Pons (tissue), 1 donor: ENCODE data around the gene POC1A.
A peak's percentile ranks its signal among the peaks of the same experiment; 100 is the strongest.

ENCODE experiments used
- DNase-seq: peaks from one replicate; pipeline ENCODE4 v3.0.0-alpha.2; 2016; ENCODE audit warnings: low spot score

POC1A gene

DNA sequence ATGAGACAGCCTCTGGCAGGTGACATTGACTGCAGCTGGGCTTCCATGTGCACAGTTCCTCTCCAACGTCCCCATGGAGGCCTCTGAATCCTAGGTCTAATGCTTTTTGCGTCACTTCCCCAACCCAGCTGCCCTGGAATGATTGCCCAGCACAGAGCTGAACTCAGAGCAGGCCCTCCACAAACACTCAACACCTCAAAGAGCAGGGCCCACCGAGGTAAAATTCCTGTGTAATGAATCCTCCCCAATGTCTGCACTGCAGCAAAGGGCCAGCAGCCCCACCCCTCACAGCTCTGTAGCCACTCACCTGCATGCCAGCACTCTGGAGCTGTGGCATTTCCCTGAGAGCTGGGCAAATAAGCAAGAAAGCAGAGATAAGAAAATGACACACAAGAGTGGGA lies 55.2 kb downstream of the POC1A start:
- DNase-seq: no peak

DNA sequence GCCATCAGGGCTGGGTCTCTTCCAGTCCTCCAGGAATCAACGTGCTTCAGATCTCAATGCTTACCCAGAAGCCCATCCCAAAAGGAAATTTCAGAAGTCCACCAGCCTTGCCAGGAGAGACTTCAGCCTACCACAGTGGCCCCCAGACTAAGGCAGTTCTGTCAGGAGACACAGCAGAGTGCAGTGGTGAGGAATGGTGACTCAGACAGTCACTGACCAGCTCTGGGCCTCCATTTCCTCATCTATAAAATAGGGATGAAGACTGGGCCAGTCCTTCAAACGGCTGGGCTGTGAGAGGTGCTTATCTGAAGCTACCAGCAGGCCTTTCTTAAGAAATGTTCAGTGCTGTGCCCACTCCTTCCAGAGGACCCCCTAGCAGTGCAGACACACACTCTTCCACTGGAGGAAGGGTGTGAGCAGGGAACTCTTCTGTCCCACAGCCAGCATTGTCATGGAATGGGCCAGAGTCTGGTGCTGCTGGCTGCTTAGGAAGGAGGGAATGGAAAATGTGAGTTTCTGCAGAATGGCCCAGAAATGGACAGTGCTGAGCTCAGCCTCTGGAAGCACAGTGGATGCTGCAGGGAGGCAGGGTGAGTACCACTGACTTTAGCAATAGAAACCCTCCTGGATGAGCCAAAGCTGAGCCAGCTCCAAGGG lies 56.2 kb downstream of the POC1A start:
- no peak for DNase-seq

DNA sequence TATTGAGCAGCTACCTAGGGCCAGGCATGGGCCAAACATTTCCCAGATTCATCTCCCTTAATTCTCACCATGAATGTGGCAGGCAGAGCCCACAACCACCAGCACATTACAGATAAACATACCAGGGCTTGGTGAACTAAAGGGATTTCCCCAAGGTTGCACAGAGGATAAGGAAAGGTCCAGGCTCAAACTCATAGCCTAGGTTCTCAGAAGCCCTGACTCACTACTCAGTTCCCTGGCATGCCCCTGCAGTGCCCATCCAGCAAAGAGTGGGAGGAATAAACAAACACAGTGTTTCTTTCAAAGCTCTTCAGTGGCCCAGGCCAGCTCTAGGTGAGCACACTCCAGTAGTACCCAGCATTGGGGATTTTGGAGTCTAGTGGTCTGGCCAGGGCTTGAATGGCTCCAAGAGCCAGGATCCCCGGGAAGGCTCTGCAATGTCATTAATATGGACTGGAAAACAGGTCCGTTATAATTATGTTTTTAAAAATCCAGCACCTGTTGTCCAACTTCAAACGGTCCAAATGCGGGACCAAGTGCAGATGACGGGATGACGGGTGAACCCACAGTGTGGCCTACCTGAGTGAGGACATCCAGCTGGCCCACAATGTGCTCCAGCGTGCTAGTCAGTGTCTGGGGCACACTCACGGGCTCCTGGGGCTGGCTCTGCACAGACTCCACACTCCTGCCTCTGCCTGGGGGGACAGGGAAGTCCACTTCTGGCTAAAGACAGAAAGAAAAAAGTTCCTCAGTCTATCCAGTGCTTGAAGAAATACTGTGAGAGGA lies 58.0 kb downstream of the POC1A start:
- DNase-seq: no peak

DNA sequence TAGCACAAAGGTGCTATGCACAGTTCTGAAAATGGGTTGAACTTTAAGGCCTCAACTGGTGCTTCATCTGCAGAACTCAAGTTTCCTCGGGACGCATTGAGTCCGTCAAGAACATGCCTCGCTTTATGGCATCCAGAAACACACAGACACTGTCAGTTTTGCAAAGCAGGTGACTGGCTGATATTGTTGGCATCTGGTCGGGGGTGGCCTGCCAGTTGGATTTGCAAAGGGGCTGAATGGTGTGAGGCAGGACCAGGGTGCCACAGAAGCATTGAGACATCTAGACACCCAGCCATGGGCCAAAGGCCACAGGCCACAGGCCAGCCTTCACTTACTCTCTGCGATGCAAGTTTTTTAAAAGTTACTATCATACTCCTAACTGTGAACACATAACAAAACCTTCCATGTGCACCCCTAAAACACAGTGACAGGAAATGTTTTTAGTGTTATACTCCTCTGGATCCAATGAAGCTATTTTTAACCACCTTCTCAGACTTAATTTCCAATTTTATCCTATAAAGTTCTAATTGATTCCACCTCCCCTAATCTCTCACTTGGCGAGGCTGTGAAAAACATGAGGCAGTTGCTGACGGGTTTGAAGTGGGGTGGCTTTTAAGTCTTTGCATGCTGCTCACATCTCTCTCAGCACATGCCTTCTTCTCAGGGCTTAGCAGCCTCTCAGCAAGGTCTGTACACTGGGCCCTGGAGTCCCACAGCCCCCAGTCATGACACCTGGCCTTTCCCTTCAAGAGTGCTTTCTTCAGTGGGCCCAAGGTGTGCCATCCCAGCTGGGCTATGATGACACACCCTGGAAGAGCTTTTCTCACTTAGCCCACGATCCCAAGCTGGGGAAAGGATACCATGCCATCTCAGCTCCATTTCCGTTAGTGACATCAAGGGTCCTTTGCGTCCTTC lies 59.4 kb downstream of the POC1A start:
- DNase-seq: no peak

DNA sequence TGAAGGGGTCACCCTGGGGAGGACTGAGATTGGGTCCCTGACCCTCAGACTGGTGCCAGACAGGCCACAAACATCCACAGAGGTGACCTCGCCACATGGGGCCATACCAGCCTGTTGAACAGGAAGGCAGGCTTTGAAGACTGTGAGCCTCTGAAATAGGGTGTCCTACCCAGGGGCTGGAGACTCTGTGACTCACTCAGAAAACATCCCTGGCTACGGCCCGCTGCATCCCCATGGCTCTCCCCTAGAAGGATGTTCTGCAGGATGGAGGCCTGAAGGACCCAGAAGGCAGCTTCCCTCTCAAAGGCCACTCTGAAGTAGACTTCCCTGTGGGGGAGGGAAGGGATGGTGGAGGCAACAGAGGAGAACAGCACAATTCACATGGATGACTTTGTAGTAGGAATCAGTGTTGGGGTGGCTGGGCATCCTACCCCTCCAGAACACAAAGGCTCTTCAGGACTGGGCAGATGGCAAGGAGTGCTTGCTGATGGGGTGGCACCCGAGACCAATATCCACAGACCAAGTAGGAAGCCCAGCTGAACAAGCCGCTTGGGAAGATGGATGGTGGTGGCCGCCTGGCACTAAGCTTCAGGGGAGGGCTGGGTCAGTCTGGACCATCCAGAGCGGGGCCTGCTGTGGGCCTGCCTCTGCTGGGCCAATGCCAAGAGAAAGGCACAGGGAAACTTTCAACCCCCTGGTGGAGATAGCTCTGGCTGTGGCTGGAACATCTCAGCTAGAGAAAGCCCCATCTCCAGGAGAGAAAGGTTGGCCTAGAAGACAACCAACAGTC lies 60.3 kb downstream of the POC1A start:
- no peak for DNase-seq

DNA sequence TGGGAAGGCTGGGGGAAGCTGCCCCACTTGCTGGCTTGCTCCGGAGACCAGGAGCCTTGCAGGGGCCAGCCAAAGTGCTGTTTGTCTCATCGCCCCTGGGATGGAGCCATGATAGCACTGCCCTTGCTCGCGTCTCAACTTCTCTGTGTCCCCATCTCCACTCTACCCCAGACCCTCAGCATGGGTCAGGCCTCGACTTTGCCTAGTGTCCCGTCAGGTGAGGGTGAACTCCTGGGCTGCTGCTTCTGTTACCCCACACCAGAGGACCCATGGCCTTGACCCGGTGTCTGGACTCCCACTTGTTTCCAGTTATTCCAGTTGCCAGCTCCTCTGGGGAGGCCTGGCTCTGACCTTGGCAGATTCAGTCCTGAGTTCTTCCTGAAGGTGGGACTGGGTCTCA lies 61.3 kb downstream of the POC1A start:
- no peak for DNase-seq

DNA sequence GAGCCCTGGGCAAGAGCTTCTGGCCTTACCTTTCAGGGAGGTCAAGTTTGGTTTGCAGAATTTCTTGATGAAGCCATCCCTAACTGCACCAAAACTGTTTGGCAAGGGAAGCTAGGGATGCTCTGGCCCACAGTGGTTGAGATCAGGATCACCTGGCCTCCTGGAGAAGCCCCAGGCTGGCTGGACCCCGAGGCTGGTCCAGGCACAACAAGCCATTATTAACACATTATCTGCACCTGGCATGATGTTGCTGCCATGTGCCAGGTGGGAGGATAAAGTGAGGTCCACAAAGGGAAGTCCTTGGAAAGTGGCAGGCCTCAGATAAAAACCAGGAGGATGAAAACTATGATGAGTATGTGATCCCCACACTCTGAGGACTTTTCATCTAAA lies 62.0 kb downstream of the POC1A start:
- DNase-seq: no peak

DNA sequence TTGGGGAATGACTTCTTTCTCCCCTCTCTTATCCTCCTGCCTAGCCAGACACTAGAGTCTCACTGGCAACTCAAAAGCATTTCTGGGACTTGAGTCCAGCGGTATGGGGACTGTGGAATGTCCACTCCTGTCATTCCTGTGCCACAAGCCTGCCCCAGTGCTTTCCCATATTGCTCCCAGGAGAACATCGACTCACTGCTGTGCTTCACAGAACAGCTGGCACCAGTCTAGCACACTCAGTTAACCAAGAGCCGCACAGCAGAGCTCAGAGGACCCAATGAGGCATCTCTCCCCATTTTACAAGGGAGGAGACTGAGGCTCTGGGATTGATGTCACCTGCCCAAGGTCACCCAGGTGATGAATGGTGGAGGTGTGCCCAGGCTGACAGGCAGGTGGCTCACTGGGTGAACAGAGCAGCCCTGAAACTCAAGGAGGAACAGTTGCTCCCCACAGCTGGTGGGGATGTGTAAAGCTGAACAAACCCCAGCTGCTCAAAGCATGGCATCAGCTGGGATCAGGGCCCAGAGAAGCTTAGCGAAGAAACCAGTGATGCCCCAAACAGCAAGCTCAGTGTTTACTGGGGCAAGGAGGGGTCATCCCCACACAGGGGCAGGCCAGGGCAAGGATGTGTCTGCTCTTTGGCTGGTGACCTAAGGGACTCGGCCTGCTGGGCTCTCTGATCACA lies 62.5 kb downstream of the POC1A start:
- peak; percentile 87 for DNase-seq

DNA sequence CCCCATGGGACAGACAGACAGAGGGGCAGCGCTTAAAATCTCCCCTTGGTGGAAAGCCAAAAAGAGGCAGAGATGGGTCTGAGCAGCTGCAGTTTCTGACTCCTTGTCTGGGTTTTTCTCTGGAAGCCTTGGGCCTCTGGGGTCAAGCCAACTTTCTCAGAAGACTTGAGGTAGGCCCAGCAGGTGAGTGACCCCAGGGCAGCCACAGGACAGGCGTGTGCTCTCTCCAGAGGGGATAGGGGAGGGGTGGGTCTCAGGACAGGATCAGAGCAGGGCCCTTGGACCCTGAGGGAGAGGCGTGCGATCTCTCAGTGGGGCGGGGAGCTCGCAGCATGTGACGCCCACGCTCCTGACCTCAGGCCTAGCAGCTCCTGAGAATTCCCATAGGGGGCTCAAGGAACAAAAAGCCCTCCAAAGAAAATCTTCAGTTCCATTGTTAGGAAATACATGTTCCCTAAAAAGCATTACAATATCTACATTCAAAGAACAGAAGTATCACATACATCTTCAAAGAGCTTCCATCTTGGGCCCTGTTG lies 63.2 kb downstream of the POC1A start:
- DNase-seq: no peak

DNA sequence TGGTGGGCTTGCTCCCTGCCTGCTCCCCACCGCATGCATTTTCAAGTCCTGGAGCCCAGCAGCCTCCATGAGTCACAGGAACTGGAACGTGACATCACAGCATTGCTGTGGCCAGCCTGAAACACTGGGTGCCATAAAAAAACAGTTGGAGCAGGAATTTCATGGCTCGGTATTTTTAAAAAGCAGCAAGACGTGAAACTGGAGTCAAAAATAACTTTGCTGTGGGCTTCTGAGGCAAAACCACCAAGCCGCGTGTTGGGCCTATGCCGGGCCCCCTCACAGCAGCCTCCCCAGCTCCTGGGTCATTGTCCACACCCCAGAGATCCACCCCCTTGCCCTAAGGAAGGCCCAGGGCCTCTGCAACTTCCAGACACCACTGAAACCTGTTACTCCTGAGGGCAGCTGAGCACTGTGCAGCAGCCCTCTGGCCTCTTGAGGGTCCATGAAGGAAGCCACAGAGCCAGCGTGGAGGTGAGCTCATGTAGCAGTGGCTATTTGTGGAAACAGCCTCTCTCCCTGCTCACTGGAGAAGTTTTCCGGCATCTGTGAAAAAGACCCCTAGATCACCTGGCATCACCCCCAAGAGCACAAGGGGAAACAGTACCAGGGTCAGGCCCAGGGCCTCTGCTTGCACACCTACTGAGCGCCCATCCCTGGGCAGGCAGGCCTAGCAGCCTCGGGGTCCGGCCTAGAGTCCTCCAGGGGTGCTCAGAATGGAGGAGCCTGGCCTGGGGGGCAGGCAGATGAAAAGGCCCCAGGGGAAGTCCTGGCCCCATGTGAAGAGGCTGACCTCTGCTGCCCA lies 63.9 kb downstream of the POC1A start:
- DNase-seq: no peak

DNA sequence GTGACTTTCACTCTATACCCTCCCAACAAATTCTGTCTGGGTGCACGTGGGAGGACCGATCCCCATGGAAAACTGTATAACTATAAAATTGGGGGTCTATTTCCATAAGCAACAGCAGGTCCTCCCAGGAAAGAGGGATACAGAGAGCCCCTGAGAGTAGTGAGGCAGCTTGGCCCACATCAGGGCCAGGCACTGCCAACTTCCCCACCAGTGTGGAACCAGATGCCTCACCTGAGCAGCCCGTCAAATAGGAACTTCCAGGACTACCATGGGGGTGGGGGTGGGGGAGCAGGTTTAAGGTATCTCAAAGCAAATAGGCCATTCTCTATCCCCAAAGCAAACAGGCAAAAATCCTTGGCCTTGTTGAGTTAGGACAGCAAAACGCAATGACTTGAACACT lies 64.5 kb downstream of the POC1A start:
- no peak for DNase-seq

DNA sequence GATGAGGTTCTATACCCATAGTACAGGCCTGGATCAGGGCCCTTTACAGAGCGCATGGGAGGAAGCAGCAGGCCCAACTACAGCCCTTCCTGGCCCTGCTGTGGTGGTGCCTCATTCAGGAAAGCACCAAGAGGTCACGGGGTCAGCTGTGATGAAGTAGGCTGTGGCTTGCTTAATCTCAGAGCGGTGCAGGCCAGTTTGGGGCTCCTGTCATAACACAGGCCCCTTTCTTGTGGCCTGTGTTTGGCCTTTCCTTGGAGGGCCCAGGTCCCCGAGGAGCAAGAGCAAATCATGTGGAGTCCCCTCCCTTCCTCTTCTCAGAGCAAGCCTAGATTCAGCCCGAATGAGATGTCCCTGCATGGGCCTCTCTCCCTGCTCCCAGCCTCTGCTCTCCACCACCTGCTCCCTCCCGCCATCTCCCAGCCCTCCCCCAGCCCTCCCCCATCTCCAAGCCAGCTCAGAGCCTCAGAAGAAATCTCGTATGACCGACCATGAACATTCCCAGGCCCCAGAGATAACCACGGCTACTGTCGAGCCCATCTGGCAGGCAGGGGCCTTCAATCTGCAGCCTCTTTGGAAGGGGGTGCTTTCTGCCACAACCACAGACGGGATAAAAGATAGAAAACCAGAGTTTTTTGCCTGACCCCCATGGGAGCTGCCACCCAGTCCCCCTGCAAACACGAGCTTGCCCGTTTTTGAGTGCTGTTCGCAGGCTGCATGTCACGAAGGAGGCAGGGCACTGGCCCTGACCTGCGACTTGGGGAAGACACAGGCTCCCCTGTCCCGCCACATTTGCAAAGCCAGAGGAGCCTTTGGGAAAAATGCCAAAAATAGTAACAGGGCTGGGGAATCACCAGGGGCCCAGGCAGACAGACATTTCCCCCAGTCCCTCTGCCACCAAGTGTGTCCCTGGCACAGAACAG lies 65.5 kb downstream of the POC1A start:
- DNase-seq: no peak

DNA sequence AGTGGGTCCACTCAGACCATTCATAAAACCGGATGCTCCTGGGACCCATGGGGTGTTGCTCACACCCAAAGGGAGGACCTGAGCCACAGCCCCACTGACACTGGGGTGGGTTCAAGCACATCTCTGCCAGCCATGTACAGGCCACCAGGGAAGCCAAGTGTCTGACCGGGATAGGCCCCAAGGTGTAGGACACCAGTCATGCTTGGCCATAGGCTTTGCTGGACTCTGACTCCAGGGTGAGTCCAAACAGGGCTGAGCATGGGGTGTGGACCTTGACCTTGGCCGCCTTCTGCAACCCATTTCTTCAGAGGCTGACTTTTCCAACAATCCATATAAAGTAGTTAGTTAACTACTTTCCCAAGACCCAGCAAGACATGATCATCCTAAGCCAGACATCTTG lies 66.5 kb downstream of the POC1A start:
- DNase-seq: no peak

DNA sequence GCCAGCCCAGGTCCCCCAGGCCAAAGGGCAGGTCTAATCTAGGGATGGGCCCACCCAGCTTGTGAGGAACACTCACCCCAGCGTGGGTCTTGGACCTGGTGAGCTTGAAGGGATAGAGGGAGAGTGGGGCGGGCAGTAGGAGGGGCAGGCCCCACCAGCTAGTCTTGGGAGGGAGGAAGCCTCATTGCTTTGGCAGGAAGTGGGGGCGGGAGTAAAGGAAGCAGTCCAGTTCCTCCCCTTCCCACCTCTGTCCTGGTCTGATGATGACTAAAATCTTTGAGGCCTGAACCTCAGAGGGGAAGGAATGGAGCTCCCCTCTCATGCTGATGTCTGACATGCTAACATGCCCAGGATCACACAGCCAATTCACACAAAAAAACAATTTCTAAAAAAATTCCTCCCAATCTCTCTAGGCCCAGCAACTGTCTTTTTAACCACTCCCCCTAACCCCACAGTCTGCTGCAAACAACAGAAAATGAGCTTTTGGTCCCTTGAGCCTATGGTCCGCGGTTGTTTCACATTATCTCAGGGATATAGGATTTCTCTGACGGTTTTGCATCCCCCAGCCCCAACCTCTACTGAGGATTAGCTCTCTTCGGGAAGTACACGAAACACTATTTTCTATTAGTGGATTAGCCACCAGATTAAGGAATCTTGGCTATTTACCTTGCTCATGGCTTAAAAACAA lies 67.1 kb downstream of the POC1A start:
- DNase-seq: no peak

DNA sequence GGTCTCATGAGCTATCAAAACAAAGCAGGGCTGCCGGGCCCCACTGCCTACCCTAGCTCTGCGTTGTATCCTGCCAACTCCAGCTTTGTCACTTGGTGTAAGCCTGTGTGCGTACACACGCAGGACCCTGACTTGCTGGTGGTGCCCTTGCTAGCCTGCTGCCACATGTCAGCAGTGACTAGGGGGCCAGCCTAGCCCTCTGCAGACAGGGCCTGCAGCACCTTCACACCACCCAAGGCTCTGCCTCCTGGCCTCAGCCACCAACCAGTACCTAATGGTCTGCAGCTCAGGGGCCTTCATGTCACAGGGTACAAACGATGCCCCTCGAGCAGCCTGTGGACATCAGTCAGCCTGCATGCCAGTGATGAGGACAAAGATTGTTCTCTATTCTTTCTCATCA lies 67.8 kb downstream of the POC1A start:
- DNase-seq: no peak

DNA sequence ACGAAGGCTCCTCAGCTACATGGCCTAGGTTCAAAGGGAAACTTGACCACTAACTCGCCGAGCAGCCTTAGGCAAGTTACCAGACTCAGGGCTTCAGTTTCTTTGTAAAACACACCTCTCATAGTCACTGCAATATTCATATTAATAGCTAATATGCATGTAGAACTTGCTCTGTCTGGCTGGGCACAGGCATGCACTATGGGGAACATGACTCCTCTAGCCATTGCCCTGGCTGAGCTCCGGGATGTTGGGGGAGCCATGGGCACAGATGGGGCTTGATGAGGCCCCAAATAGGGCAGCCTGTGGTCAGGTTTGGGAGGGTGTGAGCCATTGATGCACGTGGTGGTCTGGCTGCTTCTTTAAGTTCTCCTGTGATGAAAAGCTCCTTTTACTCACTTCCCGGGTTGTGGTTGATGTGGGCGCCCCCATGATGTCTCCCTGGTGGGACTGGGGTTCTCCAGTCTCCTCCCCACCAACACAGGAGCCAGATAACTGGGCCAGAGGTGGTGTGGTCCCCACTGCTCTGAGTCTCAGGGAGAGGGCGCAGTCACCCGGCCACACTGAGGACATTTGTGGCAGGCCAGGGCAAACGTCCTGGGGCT lies 68.4 kb downstream of the POC1A start:
- no peak for DNase-seq

DNA sequence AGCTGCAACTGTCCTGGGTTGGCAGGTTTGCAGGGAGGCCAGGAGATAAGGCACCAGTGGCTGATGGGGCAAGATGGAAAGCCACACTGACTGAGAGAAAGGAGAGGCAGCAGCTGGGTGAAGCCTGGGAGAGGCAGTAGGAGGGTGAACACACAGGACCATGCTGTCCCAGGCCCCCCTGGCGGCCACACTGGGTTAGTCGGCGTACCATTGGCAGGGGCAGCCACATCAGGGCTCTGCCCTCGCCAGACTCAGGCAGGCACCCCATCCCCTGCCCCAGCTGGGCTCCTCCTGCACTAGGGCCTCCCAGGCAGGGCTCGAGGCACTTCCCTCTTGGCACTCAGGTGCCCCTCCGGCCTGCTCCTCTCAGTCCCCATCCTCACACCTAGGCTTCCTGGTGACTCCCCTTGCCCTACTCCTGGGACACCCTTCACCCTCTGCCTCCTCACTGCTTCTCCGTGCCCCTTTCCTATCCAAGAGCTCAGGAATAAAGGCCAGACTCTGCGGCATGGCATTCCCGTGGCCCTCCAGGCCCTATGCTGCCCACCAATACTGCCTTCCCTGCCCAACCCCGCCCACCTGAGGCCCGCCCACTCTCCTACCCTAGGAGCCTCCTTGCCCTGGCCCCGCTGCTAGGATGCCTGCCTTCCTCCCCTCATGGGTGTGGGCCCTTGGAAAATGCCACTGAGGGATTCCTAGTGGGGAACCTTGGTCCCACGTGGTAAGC lies 69.1 kb downstream of the POC1A start:
- DNase-seq: no peak
